Measurements from ENCODE around the gene GAB4. TPM values are rescaled to one million over a fixed set of nuclear protein-coding genes. Genes with fewer than 3 reads are reported as not detected.

The GAB4 gene
- total and polyA plus RNA-seq, 2 of the 8 experiments (the other 6 are each of a cell fraction or from before 2014, with no cell fraction given), result 0.03 to 0.17 TPM

DNA sequence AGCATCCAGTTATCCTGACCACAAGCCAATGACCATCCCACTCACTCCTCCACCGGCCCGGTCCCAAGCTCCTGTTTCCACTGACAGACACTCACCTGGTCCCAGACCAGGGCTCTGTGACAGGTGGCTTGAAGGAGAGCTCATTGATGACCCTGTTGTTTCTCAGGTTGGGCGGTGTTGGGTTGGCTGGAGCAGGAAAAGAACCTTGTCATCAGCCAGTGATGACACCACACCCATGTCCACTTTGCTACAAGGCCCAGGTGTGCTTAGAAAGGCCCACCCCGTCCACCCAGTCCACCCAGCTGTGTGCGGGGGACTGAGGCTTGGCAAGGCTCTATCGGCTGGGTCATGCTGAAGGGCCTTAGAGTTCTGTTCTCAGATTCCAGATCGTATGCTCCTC, 42.9 kb downstream of the GAB4 start:
- no peak overlapping the region for H3K23ac ChIP-seq (ENCODE audit: insufficient read length)
- no peaks in the 10 kb centered on the region for H4K20me1 ChIP-seq (replicated peaks in 1 of 2; ENCODE audit: control insufficient read depth in 1 of 2, insufficient read depth in 2 of 2, low read length in 2 of 2)
- DNase-seq (ENCODE audit: low read depth in 1 of 2, low spot score in 2 of 2) (no peak), FAIRE-seq (no peak)
- H3K27me3 ChIP-seq (replicated peaks in 1 of 4; ENCODE audit: control insufficient read depth in 3 of 4, extremely low read depth in 1 of 4, insufficient read depth in 3 of 4, low read length in 3 of 4), result no peaks in the 10 kb centered on the region; a peak in 1 of 7 replicates
- no peaks in the 10 kb centered on the region for H3K36me3 ChIP-seq (ENCODE audit: control insufficient read depth in 2 of 4, insufficient read depth in 4 of 4, low read length in 3 of 4)
- no peak overlapping the region for H3K18ac ChIP-seq (ENCODE audit: extremely low read depth, low read length)
- no peak overlapping the region for H4K91ac ChIP-seq (replicated peaks; ENCODE audit: insufficient read length, low read length)
- no peak overlapping the region for H3K4me2 ChIP-seq (ENCODE audit: insufficient read depth in 1 of 2, low read depth in 2 of 2, low read length in 2 of 2)
- H3K14ac ChIP-seq (ENCODE audit: insufficient read length), result no peak overlapping the region
- H4K5ac ChIP-seq (ENCODE audit: insufficient read length, low read depth, low read length), result no peak overlapping the region
- H3K9me3 ChIP-seq (ENCODE audit: insufficient read depth in 2 of 2, low read depth in 1 of 2, low read length in 1 of 2), result peaks cover 69 to 93% of the 10 kb centered on the region in 2 experiments
- no peaks in the 10 kb centered on the region for H3K79me1 ChIP-seq (ENCODE audit: low read depth, low read length)
- WGBS, 2 experiments (ENCODE audit: extremely low coverage in 1 of 2, insufficient coverage in 1 of 2, insufficient read length in 1 of 2, insufficient replicate concordance in 2 of 2, low coverage in 1 of 2, low lambda C conversion rate in 2 of 2, missing lambda C conversion rate in 1 of 2), result 74% methylated on average over 7 of the region's 7 CpGs; no CpG with 5 or more reads in 1 of the 2 experiments
- H2BK5ac ChIP-seq (ENCODE audit: low read depth, low read length), result no peak overlapping the region
- no peak overlapping the region for H4K8ac ChIP-seq (ENCODE audit: extremely low read depth, insufficient read depth, low read length)
- H2BK15ac ChIP-seq (ENCODE audit: low read length), result no peak overlapping the region
- no peak overlapping the region for H3K4me3 ChIP-seq (ENCODE audit: extremely low read depth in 1 of 4, insufficient read depth in 2 of 4, low read depth in 3 of 4, low read length in 4 of 4)
- H3K27ac ChIP-seq (ENCODE audit: low read depth, low read length), result no peak overlapping the region
- no peak overlapping the region for H2BK120ac ChIP-seq (replicated peaks; ENCODE audit: low read depth, low read length)
- no peaks in the 10 kb centered on the region for H3K4me1 ChIP-seq (replicated peaks in 1 of 4; ENCODE audit: control insufficient read depth in 3 of 4, insufficient read depth in 4 of 4, low read length in 3 of 4)
- H3K56ac ChIP-seq (replicated peaks; ENCODE audit: insufficient read length, low read depth, low read length), result no peak overlapping the region
- no peaks in the 10 kb centered on the region for H3K79me2 ChIP-seq (ENCODE audit: control insufficient read depth in 1 of 2, insufficient read depth in 2 of 2, low read length in 2 of 2)
- POLR2A ChIA-PET (ENCODE audit: partially characterized antibody), result no interaction called here
- H3K23me2 ChIP-seq (ENCODE audit: low read depth, low read length), result no peaks in the 10 kb centered on the region
- CTCF ChIA-PET (ENCODE audit: partially characterized antibody), result interaction anchor here (0.9 kb wide), 1 partner anchor 48 kb away, joined by 3 read pairs; no protein-coding TSS in a partner anchor
- H2AFZ ChIP-seq (ENCODE audit: low read length), result no peak overlapping the region
- no peak overlapping the region for H2BK20ac ChIP-seq (ENCODE audit: low read length)
- no peak overlapping the region for H2AK5ac ChIP-seq (ENCODE audit: low read depth, low read length)
- H2BK12ac ChIP-seq (ENCODE audit: low read depth, low read length), result no peak overlapping the region
- no peak overlapping the region for H3K9ac ChIP-seq (replicated peaks in 1 of 4; ENCODE audit: extremely low read depth in 1 of 4, low read depth in 3 of 4, low read length in 3 of 4)
- no peak overlapping the region for H3K4ac ChIP-seq (replicated peaks; ENCODE audit: insufficient read length, low read depth, low read length)
- TF ChIP-seq SUZ12 (IDR thresholded peaks at IDR 0.05; ENCODE audit: low read length), result no peak
- no peak for TF ChIP-seq SIN3A (conservative IDR thresholded peaks at IDR 0.05 in 1 of 2, IDR thresholded peaks at IDR 0.05 in 1 of 2; ENCODE audit: low read depth in 1 of 2, low read length in 2 of 2)
- TF ChIP-seq, protein P1, sequence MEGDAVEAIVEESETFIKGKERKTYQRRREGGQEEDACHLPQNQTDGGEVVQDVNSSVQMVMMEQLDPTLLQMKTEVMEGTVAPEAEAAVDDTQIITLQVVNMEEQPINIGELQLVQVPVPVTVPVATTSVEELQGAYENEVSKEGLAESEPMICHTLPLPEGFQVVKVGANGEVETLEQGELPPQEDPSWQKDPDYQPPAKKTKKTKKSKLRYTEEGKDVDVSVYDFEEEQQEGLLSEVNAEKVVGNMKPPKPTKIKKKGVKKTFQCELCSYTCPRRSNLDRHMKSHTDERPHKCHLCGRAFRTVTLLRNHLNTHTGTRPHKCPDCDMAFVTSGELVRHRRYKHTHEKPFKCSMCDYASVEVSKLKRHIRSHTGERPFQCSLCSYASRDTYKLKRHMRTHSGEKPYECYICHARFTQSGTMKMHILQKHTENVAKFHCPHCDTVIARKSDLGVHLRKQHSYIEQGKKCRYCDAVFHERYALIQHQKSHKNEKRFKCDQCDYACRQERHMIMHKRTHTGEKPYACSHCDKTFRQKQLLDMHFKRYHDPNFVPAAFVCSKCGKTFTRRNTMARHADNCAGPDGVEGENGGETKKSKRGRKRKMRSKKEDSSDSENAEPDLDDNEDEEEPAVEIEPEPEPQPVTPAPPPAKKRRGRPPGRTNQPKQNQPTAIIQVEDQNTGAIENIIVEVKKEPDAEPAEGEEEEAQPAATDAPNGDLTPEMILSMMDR (IDR thresholded peaks at IDR 0.05; ENCODE audit: control extremely low read depth in 1 of 3, insufficient read depth in 1 of 3, low read depth in 1 of 3, low read length in 3 of 3), result no peak
- TF ChIP-seq POU5F1 (IDR thresholded peaks at IDR 0.05; ENCODE audit: low read depth, low read length), result no peak
- TF ChIP-seq KDM1A (IDR thresholded peaks at IDR 0.05; ENCODE audit: borderline replicate concordance, low read length), result no peak
- TF ChIP-seq CBX8 (IDR thresholded peaks at IDR 0.05; ENCODE audit: borderline replicate concordance, low read depth, low read length), result no peak
- TF ChIP-seq RBBP5 (IDR thresholded peaks at IDR 0.05; ENCODE audit: borderline replicate concordance, low read depth, low read length), result no peak
- TF ChIP-seq JUND (IDR thresholded peaks at IDR 0.05; ENCODE audit: low read length), result no peak
- TF ChIP-seq POLR2A (IDR thresholded peaks at IDR 0.05; ENCODE audit: control extremely low read depth in 1 of 2, low read depth in 2 of 2, low read length in 2 of 2), result no peak
- no peak for TF ChIP-seq NANOG (IDR thresholded peaks at IDR 0.05; ENCODE audit: insufficient read depth, low read depth, low read length, poor library complexity, severe bottlenecking)
- no peak for TF ChIP-seq GTF2F1 (IDR thresholded peaks at IDR 0.05; ENCODE audit: borderline replicate concordance, low read depth, low read length)

All from H1 (cell line).